Measurements from ENCODE around the gene RUVBL2.
A peak's percentile ranks its signal among the peaks of the same experiment; 100 is the strongest.

RUVBL2 gene

GRCh38 chr19:48953141-48953540, 40.5 kb upstream of the RUVBL2 start:
- TF ChIP-seq CTCF (conservative IDR thresholded peaks at IDR 0.05): no peak
- peak overlapping the region; percentile 74; the same call in 1 of the 2 replicates for H3K27ac ChIP-seq

DNA sequence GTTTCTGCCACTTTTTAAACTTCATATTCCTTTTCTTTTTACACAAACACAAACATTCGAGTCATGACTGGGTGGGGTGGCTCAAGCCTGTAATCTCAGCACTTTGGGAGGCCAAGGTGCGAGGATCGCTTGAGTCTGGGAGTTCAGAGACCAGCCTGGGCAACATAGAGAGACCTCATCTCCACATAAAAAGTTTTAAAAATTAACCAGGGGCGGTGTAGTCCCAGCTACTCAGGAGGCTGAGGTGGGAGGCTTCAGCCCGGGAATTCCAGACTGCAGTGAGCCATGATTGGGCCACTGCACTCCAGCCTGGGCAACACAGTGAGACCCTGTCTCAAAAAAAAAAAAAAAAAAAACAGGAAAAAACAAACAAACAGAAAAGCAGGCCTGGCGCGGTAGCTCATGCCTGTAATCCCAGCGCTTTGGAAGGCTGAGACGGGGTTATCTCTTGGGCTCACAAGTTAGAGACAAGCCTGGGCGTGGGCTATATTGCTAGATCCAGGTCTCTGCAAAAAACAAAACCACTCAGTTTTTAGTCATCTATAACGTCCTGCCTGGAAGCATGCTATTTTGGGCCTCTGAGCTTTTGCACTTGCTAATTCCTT, 39.6 kb upstream of the RUVBL2 start:
- no peak for TF ChIP-seq CTCF (conservative IDR thresholded peaks at IDR 0.05)
- H3K27ac ChIP-seq: peak overlapping the region; percentile 86

GRCh38 chr19:48954595-48955307, 38.9 kb upstream of the RUVBL2 start, which contains the start of gene BAX:
BAX (plus strand) TSS chr19:48954875; CDS start chr19:48954929, 54 bp downstream.
- TF ChIP-seq CTCF (conservative IDR thresholded peaks at IDR 0.05): no peak
- peak within 1 kb of the TSS; percentile 86 for H3K27ac ChIP-seq

DNA sequence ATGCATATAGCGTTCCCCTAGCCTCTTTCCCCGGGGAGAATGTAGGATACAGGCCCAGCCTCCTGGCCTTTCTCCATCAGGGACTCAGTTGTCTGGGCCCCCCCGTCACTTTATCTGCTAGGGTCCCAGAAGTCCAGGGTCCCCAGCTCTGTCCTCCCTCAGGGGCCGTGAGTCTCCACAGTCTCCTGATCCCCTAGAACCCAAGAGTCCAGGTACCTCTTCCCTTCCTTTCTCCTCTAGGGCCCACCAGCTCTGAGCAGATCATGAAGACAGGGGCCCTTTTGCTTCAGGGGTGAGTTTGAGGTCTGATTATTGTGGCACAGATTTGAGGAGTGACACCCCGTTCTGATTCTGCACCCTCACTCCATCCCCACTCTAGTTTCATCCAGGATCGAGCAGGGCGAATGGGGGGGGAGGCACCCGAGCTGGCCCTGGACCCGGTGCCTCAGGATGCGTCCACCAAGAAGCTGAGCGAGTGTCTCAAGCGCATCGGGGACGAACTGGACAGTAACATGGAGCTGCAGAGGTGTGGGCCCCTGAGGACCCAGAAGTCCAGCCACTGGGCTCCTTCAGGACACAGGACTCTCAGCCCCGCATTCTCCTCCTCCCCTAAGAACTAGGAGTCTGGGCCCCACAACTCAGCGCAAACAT, 38.3 kb upstream of the RUVBL2 start:
- no peak for TF ChIP-seq CTCF (conservative IDR thresholded peaks at IDR 0.05)

DNA sequence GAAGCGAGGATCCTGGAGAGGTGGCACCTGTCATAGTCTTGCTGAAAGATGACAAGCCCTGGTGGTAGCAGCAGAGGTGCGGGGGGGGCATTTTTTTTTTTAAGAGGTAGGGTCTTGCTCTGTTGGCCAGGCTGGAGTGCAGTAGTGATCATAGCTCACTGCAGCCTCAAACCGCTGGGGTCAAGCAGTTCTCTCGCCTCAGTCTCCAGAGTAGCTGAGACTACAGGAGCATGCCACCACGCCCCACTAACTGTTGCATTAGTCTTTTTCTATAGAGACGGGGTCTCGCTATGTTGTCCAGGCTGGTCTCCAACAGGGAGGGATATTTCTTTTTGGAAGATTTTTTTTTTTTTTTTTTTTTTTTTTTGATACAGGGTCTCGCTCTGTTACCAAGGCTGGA, 35.7 kb upstream of the RUVBL2 start:
- H3K27ac ChIP-seq: no peak overlapping the region
- TF ChIP-seq CTCF (conservative IDR thresholded peaks at IDR 0.05): no peak

More for the DNA sequence above, 38.3 kb upstream of the RUVBL2 start:
- H3K27ac ChIP-seq: peak overlapping the region; percentile 86

DNA sequence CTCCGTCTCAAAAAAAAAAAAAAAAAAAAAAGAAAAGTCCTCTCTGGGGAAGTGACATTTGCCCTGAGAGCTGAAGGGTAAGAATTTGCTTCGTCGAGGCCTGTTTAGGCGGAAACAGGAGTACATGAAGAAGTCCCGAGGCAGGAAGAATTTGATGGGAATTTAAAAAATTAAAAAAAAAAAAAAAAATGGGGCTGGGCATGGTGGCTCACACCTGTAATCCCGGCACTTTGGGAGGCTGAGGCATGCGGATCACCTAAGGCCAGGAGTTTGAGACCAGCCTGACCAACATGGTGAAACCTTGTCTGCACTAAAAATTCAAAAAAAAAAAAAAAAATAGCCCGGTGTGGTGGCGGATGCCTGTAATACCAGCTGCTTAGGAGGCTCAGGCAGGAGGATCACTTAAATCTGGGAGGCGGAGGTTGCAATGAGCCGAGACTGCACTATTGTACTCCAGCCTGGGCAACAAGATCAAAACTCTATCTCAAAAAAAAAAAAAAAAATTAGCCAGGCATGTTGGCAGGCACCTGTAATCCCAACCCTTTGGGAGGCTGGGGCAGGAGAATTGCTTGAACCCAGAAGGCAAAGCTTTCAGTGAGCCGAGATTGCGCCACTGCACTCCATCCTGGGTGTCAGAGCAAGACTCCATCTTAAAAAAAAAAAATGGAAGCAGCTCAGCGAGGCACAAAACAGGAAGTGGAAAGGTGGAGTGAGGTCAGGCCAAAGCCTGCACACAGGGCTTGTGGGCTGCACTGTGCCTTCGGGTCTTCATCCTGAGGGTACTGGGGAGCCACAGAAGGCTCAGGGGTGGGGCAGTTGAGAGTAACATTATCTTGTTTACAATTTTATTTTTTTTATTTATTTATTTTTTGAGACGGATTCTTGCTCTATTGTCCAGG, 34.1 kb upstream of the RUVBL2 start:
- no peak for TF ChIP-seq CTCF (conservative IDR thresholded peaks at IDR 0.05)
- no peak overlapping the region for H3K27ac ChIP-seq

Measured in VCaP (cell line).